Trophoblast cell (in vitro differentiated cells and primary cell): ENCODE results near the gene CTDSPL.

Source experiments
- DNase-seq, 2 donors: peaks; one replicate each; pipeline ENCODE4 v3.0.0-alpha.2; 2016
- H2AFZ ChIP-seq: 2 replicates; pipeline ENCODE4 v1.6.1; 2013; ENCODE audit warnings: low read length, moderate library complexity, mild to moderate bottlenecking; ENCODE audit not compliant: insufficient read depth, poor library complexity
- H2AK5ac ChIP-seq: 2 replicates; pipeline ENCODE4 v1.6.1; 2013; ENCODE audit warnings: mild to moderate bottlenecking, low read length
- H2BK120ac ChIP-seq: 2 replicates; pipeline ENCODE4 v1.6.1; 2013; ENCODE audit warnings: low read length, mild to moderate bottlenecking, moderate library complexity; ENCODE audit not compliant: insufficient read depth, poor library complexity
- H2BK12ac ChIP-seq: 2 replicates; pipeline ENCODE4 v1.6.1; 2013; ENCODE audit warnings: mild to moderate bottlenecking, low read length, moderate library complexity
- H2BK5ac ChIP-seq: 2 replicates; pipeline ENCODE4 v1.6.1; 2013; ENCODE audit warnings: low read length, low read depth, moderate library complexity, mild to moderate bottlenecking; ENCODE audit not compliant: poor library complexity
- H3K14ac ChIP-seq: 2 replicates; pipeline ENCODE4 v1.6.1; 2013; ENCODE audit warnings: mild to moderate bottlenecking, low read length
- H3K18ac ChIP-seq: 2 replicates; pipeline ENCODE4 v1.6.1; 2013; ENCODE audit warnings: mild to moderate bottlenecking, low read length
- H3K23ac ChIP-seq: 2 replicates; pipeline ENCODE4 v1.6.1; 2013; ENCODE audit warnings: low read length
- H3K27ac ChIP-seq: 2 replicates; pipeline ENCODE4 v1.5.1; 2013; ENCODE audit warnings: low read depth, mild to moderate bottlenecking, inconsistent platforms, low read length, moderate library complexity
- H3K27me3 ChIP-seq: 2 replicates; pipeline ENCODE4 v1.6.1; 2013; ENCODE audit warnings: inconsistent platforms, mild to moderate bottlenecking, low read length, moderate library complexity; ENCODE audit not compliant: insufficient read depth
- H3K36me3 ChIP-seq, 2 experiments: 1 replicate in 1 of 2; 2 replicates in 1 of 2; pipeline ENCODE4 v1.6.1; 2013; ENCODE audit warnings: low read length in 2 of 2, mild to moderate bottlenecking in 2 of 2, moderate library complexity in 1 of 2; ENCODE audit not compliant: insufficient read depth in 2 of 2, control insufficient read depth in 1 of 2
- H3K4ac ChIP-seq: 2 replicates; pipeline ENCODE4 v1.6.1; 2013; ENCODE audit warnings: low read depth, mild to moderate bottlenecking, low read length, moderate library complexity
- H3K4me1 ChIP-seq, 2 experiments: 1 replicate in 1 of 2; 2 replicates in 1 of 2; pipeline ENCODE4 v1.6.1; 2013; ENCODE audit warnings: low read length in 2 of 2, mild to moderate bottlenecking in 2 of 2, moderate library complexity in 1 of 2; ENCODE audit not compliant: insufficient read depth in 2 of 2, control insufficient read depth in 1 of 2
- H3K4me2 ChIP-seq: 2 replicates; pipeline ENCODE4 v1.6.1; 2013; ENCODE audit warnings: inconsistent platforms, mild to moderate bottlenecking, low read length, moderate library complexity
- H3K4me3 ChIP-seq: 2 replicates; pipeline ENCODE4 v1.5.1; 2013; ENCODE audit warnings: mild to moderate bottlenecking, low read depth, low read length, inconsistent platforms
- H3K79me1 ChIP-seq: one replicate; pipeline ENCODE4 v1.6.1; 2013; ENCODE audit warnings: low read length
- H3K79me2 ChIP-seq: 2 replicates; pipeline ENCODE4 v1.6.1; 2013; ENCODE audit warnings: low read length, mild to moderate bottlenecking; ENCODE audit not compliant: control insufficient read depth, insufficient read depth, poor library complexity
- H3K9ac ChIP-seq: 2 replicates; pipeline ENCODE4 v1.6.1; 2013; ENCODE audit warnings: mild to moderate bottlenecking, low read length
- H3K9me3 ChIP-seq: 2 replicates; pipeline ENCODE4 v1.6.1; 2013; ENCODE audit warnings: low read depth, mild to moderate bottlenecking, control low read depth, inconsistent platforms, low read length; ENCODE audit not compliant: insufficient read depth
- H4K12ac ChIP-seq: 2 replicates; pipeline ENCODE4 v1.6.1; 2013; ENCODE audit warnings: low read depth, mild to moderate bottlenecking, low read length, moderate library complexity
- H4K8ac ChIP-seq: 2 replicates; pipeline ENCODE4 v1.6.1; 2013; ENCODE audit warnings: low read depth, mild to moderate bottlenecking, low read length, moderate library complexity
- H4K91ac ChIP-seq: one replicate; pipeline ENCODE4 v1.6.1; 2013; ENCODE audit warnings: low read depth, mild to moderate bottlenecking, low read length, moderate library complexity
- WGBS: extraction: QIAGEN DNeasy Blood & Tissue Kit; methylation state at CpG from one replicate; pipeline ENCODE4 v1.1.7; 2013; ENCODE audit warnings: missing lambda C conversion rate; ENCODE audit not compliant: insufficient read length, insufficient coverage; ENCODE audit errors: extremely low coverage; 5-methylcytosine and 5-hydroxymethylcytosine counted together

The CTDSPL gene

GRCh38 chr3:37888421-37888820 lies 26.7 kb downstream of the CTDSPL start:
- Histone ChIP-seq H3K9me3 (no peaks in the 10 kb centered on the region), H2BK120ac (no peak overlapping the region), H2AFZ (no peak overlapping the region), H3K27ac (no peak overlapping the region), H2BK5ac (no peak overlapping the region), H2BK12ac (no peak overlapping the region), H3K36me3 (no peaks in the 10 kb centered on the region), H3K27me3 (no peaks in the 10 kb centered on the region), H3K4me2 (no peak overlapping the region), H3K4ac (no peak overlapping the region), H4K12ac (no peak overlapping the region), H3K9ac (no peak overlapping the region), H2AK5ac (no peak overlapping the region), H4K91ac (no peak overlapping the region), H3K79me2 (no peaks in the 10 kb centered on the region), H3K4me1 (peaks cover 0 to 3% of the 10 kb centered on the region in 2 experiments), H3K18ac (no peak overlapping the region), H3K23ac (no peak overlapping the region), H3K14ac (no peak overlapping the region), H3K4me3 (no peak overlapping the region), H4K8ac (no peak overlapping the region), H3K79me1 (no peaks in the 10 kb centered on the region)
- no CpG with 5 or more reads among the region's 3 CpGs for WGBS
- no peak for DNase-seq

DNA sequence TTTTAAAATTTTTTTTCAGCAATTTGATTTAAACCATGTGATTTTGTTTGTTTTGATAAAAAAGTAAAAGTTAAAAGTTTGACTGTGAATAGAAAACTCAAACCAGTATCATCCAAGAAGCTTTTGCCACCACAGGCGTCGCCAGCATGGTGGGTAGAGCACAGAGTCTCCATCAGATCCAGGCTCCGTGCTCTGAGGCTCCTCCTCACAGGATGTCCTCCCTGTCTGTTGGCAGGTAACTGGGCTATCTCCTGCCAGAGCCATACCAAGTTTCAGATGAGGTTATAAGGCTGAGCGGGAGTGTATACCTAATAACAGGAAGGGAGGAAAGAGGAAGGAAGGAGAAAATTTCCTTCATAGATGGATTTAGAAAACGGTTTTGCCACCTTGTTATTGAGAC lies 28.8 kb downstream of the CTDSPL start:
- Histone ChIP-seq H4K91ac (no peak overlapping the region), H3K4ac (no peak overlapping the region), H3K27ac (no peak overlapping the region), H3K23ac (no peak overlapping the region), H3K4me1 (peaks cover 0 to 3% of the 10 kb centered on the region in 2 experiments), H2AK5ac (no peak overlapping the region), H4K8ac (no peak overlapping the region), H3K36me3 (no peaks in the 10 kb centered on the region), H2BK120ac (no peak overlapping the region), H2AFZ (no peak overlapping the region), H4K12ac (no peak overlapping the region), H3K9ac (no peak overlapping the region), H3K4me2 (no peak overlapping the region), H2BK12ac (no peak overlapping the region), H3K27me3 (no peaks in the 10 kb centered on the region), H3K79me1 (no peaks in the 10 kb centered on the region), H2BK5ac (no peak overlapping the region), H3K18ac (no peak overlapping the region), H3K4me3 (no peak overlapping the region), H3K79me2 (no peaks in the 10 kb centered on the region), H3K9me3 (no peaks in the 10 kb centered on the region), H3K14ac (no peak overlapping the region)
- DNase-seq = no peak
- WGBS = no CpG with 5 or more reads among the region's 5 CpGs

DNA sequence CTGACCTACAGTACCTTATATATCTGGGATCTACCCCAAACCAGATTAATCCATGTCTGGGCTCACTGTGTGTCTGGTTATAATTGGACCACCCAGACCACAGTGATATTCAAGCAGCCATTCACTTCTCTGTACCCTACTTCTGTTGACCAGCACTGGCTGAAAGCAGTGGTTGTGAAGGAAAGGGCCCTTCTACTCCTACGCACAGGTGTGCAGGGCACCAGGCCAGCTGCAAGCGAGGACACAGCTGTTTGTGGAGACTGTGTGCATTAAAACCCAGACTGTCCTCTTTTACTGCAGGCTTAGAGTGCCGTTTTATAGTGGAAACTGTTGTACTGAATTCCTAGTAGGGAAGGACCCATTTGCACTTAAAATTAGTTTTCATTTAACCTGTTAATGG lies 29.5 kb downstream of the CTDSPL start:
- WGBS = no CpG with 5 or more reads among the region's 3 CpGs

DNA sequence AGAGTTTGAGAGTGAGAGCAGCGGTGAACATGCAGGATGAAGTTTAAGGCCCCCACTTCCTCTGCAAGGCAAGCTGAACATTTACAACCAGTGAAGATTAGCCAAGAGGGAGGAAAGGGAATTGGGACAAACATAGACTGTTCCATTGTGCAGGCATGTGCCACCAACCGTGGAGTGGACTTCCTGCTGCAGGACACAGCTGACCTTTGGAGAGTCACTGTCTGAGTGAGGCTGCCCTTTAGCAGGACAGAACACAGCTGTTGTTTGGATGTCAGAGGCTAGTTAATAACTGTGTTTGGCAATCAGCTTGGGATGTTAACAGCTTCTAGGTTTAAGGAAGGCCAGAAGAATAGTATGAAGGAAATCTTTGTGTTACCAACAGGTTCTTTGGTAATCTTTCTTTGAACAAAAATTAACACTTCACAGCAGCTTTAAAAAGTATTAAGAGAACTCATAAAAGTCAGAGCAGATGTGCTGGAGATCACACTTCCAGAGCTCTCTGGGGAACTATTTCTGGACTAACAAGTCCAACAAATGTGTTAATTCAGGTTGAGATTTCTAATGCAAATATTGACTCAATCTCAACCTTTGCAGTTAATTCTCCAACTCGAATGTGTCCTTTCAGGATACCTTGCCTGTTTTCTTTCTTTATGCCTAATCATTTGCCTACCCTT lies 31.4 kb downstream of the CTDSPL start:
- Histone ChIP-seq H3K4me2 (no peak overlapping the region), H3K79me2 (no peaks in the 10 kb centered on the region), H4K12ac (no peak overlapping the region), H3K9ac (no peak overlapping the region), H3K14ac (no peak overlapping the region), H4K8ac (no peak overlapping the region), H3K9me3 (no peaks in the 10 kb centered on the region), H3K4ac (no peak overlapping the region), H2BK5ac (no peak overlapping the region), H3K36me3 (no peaks in the 10 kb centered on the region), H3K27ac (no peak overlapping the region), H3K79me1 (no peaks in the 10 kb centered on the region), H3K4me3 (no peak overlapping the region), H4K91ac (no peak overlapping the region), H2BK120ac (no peak overlapping the region), H3K4me1 (peaks cover 0 to 3% of the 10 kb centered on the region in 2 experiments), H2AFZ (no peak overlapping the region), H3K18ac (no peak overlapping the region), H3K27me3 (no peaks in the 10 kb centered on the region), H2BK12ac (no peak overlapping the region), H2AK5ac (no peak overlapping the region), H3K23ac (peak overlapping the region; percentile 11)
- no peak for DNase-seq
- WGBS = no CpG with 5 or more reads among the region's 3 CpGs

More for the DNA sequence above, 29.5 kb downstream of the CTDSPL start:
- Histone ChIP-seq H3K27me3 (no peaks in the 10 kb centered on the region), H2AFZ (no peak overlapping the region), H3K27ac (no peak overlapping the region), H3K36me3 (no peaks in the 10 kb centered on the region), H3K9me3 (no peaks in the 10 kb centered on the region), H2BK12ac (no peak overlapping the region), H4K8ac (no peak overlapping the region), H3K79me2 (no peaks in the 10 kb centered on the region), H2BK120ac (no peak overlapping the region), H3K4me2 (no peak overlapping the region), H3K4ac (no peak overlapping the region), H3K4me1 (peaks cover 0 to 3% of the 10 kb centered on the region in 2 experiments), H2BK5ac (no peak overlapping the region), H3K23ac (no peak overlapping the region), H3K9ac (no peak overlapping the region), H3K18ac (no peak overlapping the region), H3K14ac (no peak overlapping the region), H4K91ac (no peak overlapping the region), H3K4me3 (no peak overlapping the region), H2AK5ac (no peak overlapping the region), H4K12ac (no peak overlapping the region), H3K79me1 (no peaks in the 10 kb centered on the region)
- DNase-seq = no peak
